ENCODE results near the gene ZNF678. TPM values are rescaled to one million over a fixed set of nuclear protein-coding genes. Genes with fewer than 3 reads are reported as not detected.
A peak's percentile ranks its signal among the peaks of the same experiment; 100 is the strongest.

ZNF678 gene
- total and polyA plus RNA-seq, 2 experiments from 2014 or later, result 2.3 to 11.5 TPM

- WGBS (ENCODE audit: low lambda C conversion rate, missing lambda C conversion rate), result 95% methylated on average over 6 of the region's 6 CpGs
Observed at GRCh38 chr1:227562037-227562436, 1.3 kb upstream of the ZNF678 start.

GRCh38 chr1:227562933-227563323 is 428 bp upstream of the ZNF678 start:
- H3K9me2 ChIP-seq (replicated peaks; ENCODE audit: insufficient read depth), result no peaks in the 10 kb centered on the region
- H3K4me2 ChIP-seq, result no peak overlapping the region
- H3K36me3 ChIP-seq (replicated peaks; ENCODE audit: insufficient read depth, low read depth), result no peaks in the 10 kb centered on the region
- peak overlapping the region; percentile 98 for H3K27ac ChIP-seq
- no peaks in the 10 kb centered on the region for H4K20me1 ChIP-seq (ENCODE audit: insufficient read depth, poor library complexity, severe bottlenecking)
- TF ChIP-seq CTCF (IDR thresholded peaks at IDR 0.05; ENCODE audit: poor library complexity) (no peak), EZH2 (IDR thresholded peaks at IDR 0.05; ENCODE audit: borderline replicate concordance) (no peak), EZH2phosphoT487 (IDR thresholded peaks at IDR 0.05; ENCODE audit: low read depth, severe bottlenecking, unreplicated experiment) (no peak)
- H3K27me3 ChIP-seq, result no peaks in the 10 kb centered on the region
- WGBS (ENCODE audit: low lambda C conversion rate, missing lambda C conversion rate), result 93% methylated on average over 10 of the region's 10 CpGs
- no peaks in the 10 kb centered on the region for H3K9me3 ChIP-seq (ENCODE audit: low read depth)
- DNase-seq (ENCODE audit: low spot score), result no peak
- H3K79me2 ChIP-seq, result peaks cover 37% of the 10 kb centered on the region
- peaks cover 5% of the 10 kb centered on the region for H3K4me1 ChIP-seq (ENCODE audit: insufficient read depth)
- H2AFZ ChIP-seq, result peak overlapping the region; percentile 13
- no peak overlapping the region for H3K4me3 ChIP-seq

More at GRCh38 chr1:227562037-227562436, 1.3 kb upstream of the ZNF678 start:
- Histone ChIP-seq H3K79me2 (peaks cover 28% of the 10 kb centered on the region), H3K4me1 (ENCODE audit: insufficient read depth) (peaks cover 5% of the 10 kb centered on the region), H2AFZ (no peak overlapping the region), H3K9me2 (replicated peaks; ENCODE audit: insufficient read depth) (no peaks in the 10 kb centered on the region), H4K20me1 (ENCODE audit: insufficient read depth, poor library complexity, severe bottlenecking) (no peaks in the 10 kb centered on the region), H3K9me3 (ENCODE audit: low read depth) (no peaks in the 10 kb centered on the region), H3K27ac (no peak overlapping the region), H3K4me2 (no peak overlapping the region), H3K4me3 (no peak overlapping the region), H3K27me3 (no peaks in the 10 kb centered on the region), H3K36me3 (replicated peaks; ENCODE audit: insufficient read depth, low read depth) (no peaks in the 10 kb centered on the region)
- DNase-seq (ENCODE audit: low spot score), result no peak
- TF ChIP-seq EZH2phosphoT487 (IDR thresholded peaks at IDR 0.05; ENCODE audit: low read depth, severe bottlenecking, unreplicated experiment), result no peak
- TF ChIP-seq EZH2 (IDR thresholded peaks at IDR 0.05; ENCODE audit: borderline replicate concordance), result no peak
- no peak for TF ChIP-seq CTCF (IDR thresholded peaks at IDR 0.05; ENCODE audit: poor library complexity)

- no peak overlapping the region for H3K4me2 ChIP-seq
- H3K27ac ChIP-seq, result no peak overlapping the region
- H3K9me3 ChIP-seq (ENCODE audit: low read depth), result no peaks in the 10 kb centered on the region
- no peak overlapping the region for H3K4me3 ChIP-seq
- no peak for DNase-seq (ENCODE audit: low spot score)
- 87% methylated on average over 4 of the region's 4 CpGs for WGBS (ENCODE audit: low lambda C conversion rate, missing lambda C conversion rate)
- H3K79me2 ChIP-seq, result peaks cover 78% of the 10 kb centered on the region
- H3K9me2 ChIP-seq (replicated peaks; ENCODE audit: insufficient read depth), result no peaks in the 10 kb centered on the region
- TF ChIP-seq EZH2 (IDR thresholded peaks at IDR 0.05; ENCODE audit: borderline replicate concordance), result no peak
- TF ChIP-seq EZH2phosphoT487 (IDR thresholded peaks at IDR 0.05; ENCODE audit: low read depth, severe bottlenecking, unreplicated experiment), result no peak
- no peak for TF ChIP-seq CTCF (IDR thresholded peaks at IDR 0.05; ENCODE audit: poor library complexity)
- H3K4me1 ChIP-seq (ENCODE audit: insufficient read depth), result peaks cover 5% of the 10 kb centered on the region
- no peak overlapping the region for H2AFZ ChIP-seq
- H3K36me3 ChIP-seq (replicated peaks; ENCODE audit: insufficient read depth, low read depth), result peaks cover 3% of the 10 kb centered on the region
- no peaks in the 10 kb centered on the region for H3K27me3 ChIP-seq
- H4K20me1 ChIP-seq (ENCODE audit: insufficient read depth, poor library complexity, severe bottlenecking), result no peaks in the 10 kb centered on the region
Observed at GRCh38 chr1:227567256-227567655, 3.9 kb downstream of the ZNF678 start.

GRCh38 chr1:227568593-227568992 is 5.2 kb downstream of the ZNF678 start:
- DNase-seq (ENCODE audit: low spot score), result no peak
- Histone ChIP-seq H3K9me2 (replicated peaks; ENCODE audit: insufficient read depth) (no peaks in the 10 kb centered on the region), H4K20me1 (ENCODE audit: insufficient read depth, poor library complexity, severe bottlenecking) (no peaks in the 10 kb centered on the region), H3K4me1 (ENCODE audit: insufficient read depth) (peaks cover 5% of the 10 kb centered on the region), H3K79me2 (peaks cover 91% of the 10 kb centered on the region), H3K27ac (no peak overlapping the region), H3K27me3 (no peaks in the 10 kb centered on the region), H2AFZ (no peak overlapping the region), H3K4me2 (no peak overlapping the region), H3K9me3 (ENCODE audit: low read depth) (no peaks in the 10 kb centered on the region), H3K36me3 (replicated peaks; ENCODE audit: insufficient read depth, low read depth) (peaks cover 3% of the 10 kb centered on the region), H3K4me3 (no peak overlapping the region)
- WGBS (ENCODE audit: low lambda C conversion rate, missing lambda C conversion rate), result 99% methylated on average over 3 of the region's 3 CpGs
- TF ChIP-seq CTCF (IDR thresholded peaks at IDR 0.05; ENCODE audit: poor library complexity), result no peak

All from hepatocyte (in vitro differentiated cells).